GM12878 (cell line): ENCODE measurements around the gene NMRK1. TPM values are rescaled to one million over a fixed set of nuclear protein-coding genes. Genes with fewer than 3 reads are reported as not detected.

Experiments
- ATAC-seq: fragments of 200-7000 bp; cut with Tn5 transposase; 3 replicates; pipeline ENCODE4 v1.9.1; 2020; ENCODE audit warnings: mild to moderate bottlenecking, moderate library complexity
- BruUV-seq: library from RNA; stranded (reverse); fragments of 400-500 nt; replicated peaks from 2 replicates; lab custom pipeline; 2021; lab: Mats Ljungman, UMichigan
- CTCF ChIA-PET: fragments of 300-600 bp; sonication (Branson Sonifier 250); formaldehyde crosslinking; extraction: SDS; loops from one replicate; lab custom pipeline; 2021; ENCODE audit warnings: inconsistent platforms; lab: Yijun Ruan, JAX
- POLR2A ChIA-PET: fragments of 350-600 bp; formaldehyde crosslinking; extraction: SDS; loops from one replicate; lab custom pipeline; 2021; ENCODE audit warnings: inconsistent platforms; lab: Charles Lee
- RAD21 ChIA-PET: fragments of 300-600 bp; sonication (Branson Sonifier 250); formaldehyde crosslinking; loops from one replicate; lab custom pipeline; 2023; ENCODE audit warnings: antibody characterized with exemption; ENCODE audit not compliant: unreplicated experiment; lab: Charles Lee
- SMC1A ChIA-PET: fragments of 300-600 bp; sonication (Branson Sonifier 250); formaldehyde crosslinking; loops from one replicate; lab custom pipeline; 2023; ENCODE audit not compliant: unreplicated experiment, uncharacterized antibody; lab: Charles Lee
- DNase-seq: peaks from one replicate; pipeline ENCODE4 v3.0.0-alpha.2; 2011; ENCODE audit warnings: low read depth, low spot score
- FAIRE-seq: peaks from 3 replicates; lab custom pipeline; 2011; peaks lifted over from hg19 to GRCh38; lab: Jason Lieb, UNC
- H2AFZ ChIP-seq: 2 replicates; pipeline ENCODE4 v1.6.0; 2011; ENCODE audit warnings: low read depth, low read length, control low read depth; ENCODE audit not compliant: control insufficient read depth
- H3K27ac ChIP-seq: 2 replicates; pipeline ENCODE4 v1.5.1; 2011; ENCODE audit warnings: control low read depth; ENCODE audit not compliant: control insufficient read depth, insufficient read depth
- H3K27me3 ChIP-seq, 2 experiments: replicated peaks in 1 of 2; 2 replicates each; pipeline versions ENCODE4 v1.6.0 to v1.6.1; 2011; ENCODE audit warnings: low read length in 1 of 2; ENCODE audit not compliant: control insufficient read depth in 2 of 2, insufficient read depth in 2 of 2
- H3K36me3 ChIP-seq, 2 experiments: 2 replicates each; pipeline ENCODE4 v1.5.1; 2011; ENCODE audit warnings: low read length in 1 of 2; ENCODE audit not compliant: control insufficient read depth in 2 of 2, insufficient read depth in 2 of 2
- H3K4me1 ChIP-seq: 2 replicates; pipeline ENCODE4 v1.6.1; 2011; ENCODE audit warnings: mild to moderate bottlenecking, low read length, moderate library complexity, mixed read lengths; ENCODE audit not compliant: control insufficient read depth, insufficient read depth
- H3K4me2 ChIP-seq: 2 replicates; pipeline ENCODE4 v1.6.0; 2011; ENCODE audit warnings: control low read depth; ENCODE audit not compliant: control insufficient read depth, insufficient read depth
- H3K4me3 ChIP-seq: fragments of 200-600 bp; sonication (generic); 2 replicates; pipeline ENCODE4 v1.5.1; 2016
- H3K79me2 ChIP-seq: 2 replicates; pipeline ENCODE4 v1.6.0; 2011; ENCODE audit warnings: low read length; ENCODE audit not compliant: control insufficient read depth, insufficient read depth
- H3K9ac ChIP-seq: 2 replicates; pipeline ENCODE4 v1.8.0; 2011; ENCODE audit warnings: low read length, control low read depth, mixed read lengths; ENCODE audit not compliant: control insufficient read depth, insufficient read depth
- H3K9me3 ChIP-seq: replicated peaks from 3 replicates; pipeline ENCODE4 v1.5.1; 2011; ENCODE audit warnings: mild to moderate bottlenecking, low read length; ENCODE audit not compliant: control insufficient read depth, insufficient read depth
- H4K20me1 ChIP-seq: 2 replicates; pipeline ENCODE4 v1.6.0; 2011; ENCODE audit not compliant: control insufficient read depth, insufficient read depth
- KAT2A ChIP-seq: conservative IDR thresholded peaks from 2 replicates; pipeline ENCODE4 v1.6.1; 2011; ENCODE audit warnings: low read depth, low read length; ENCODE audit not compliant: control insufficient read depth
- TCF3 ChIP-seq: IDR thresholded peaks from 2 replicates; pipeline ENCODE4 v1.6.1; 2012; ENCODE audit warnings: low read depth, mild to moderate bottlenecking, low read length, borderline replicate concordance; ENCODE audit not compliant: insufficient read depth
- WGBS: methylation state at CpG from one replicate; pipeline ENCODE4 v1.1.6; 2016; ENCODE audit warnings: low lambda C conversion rate; ENCODE audit not compliant: insufficient replicate concordance, insufficient coverage; ENCODE audit errors: missing lambda C conversion rate; 5-methylcytosine and 5-hydroxymethylcytosine counted together
- in situ Hi-C: fragments of 300-500 bp; cut with MboI; formaldehyde crosslinking; loops from 9 replicates; pipeline ENCODE4 v1.14.3; 2018; ENCODE audit warnings: mixed read lengths
- intact Hi-C: fragments of 100-400 bp; cut with micrococcal nuclease; formaldehyde crosslinking; loops from one replicate; pipeline ENCODE4 v1.14.2; 2022; ENCODE audit not compliant: unreplicated experiment
- polyA plus RNA-seq, 11 experiments: library from polyadenylated mRNA; depleted of rRNA in 4 of 11; unstranded in 6 of 11; stranded (reverse) in 5 of 11; fragments of >200 nt; fragmentation: Nextera tagmentation in 4 of 11; fragmentation: Illumina TruSeq in 1 of 11; extraction: Ambion mirVana in 4 of 11; extraction: Trizol in 1 of 11; gene quantifications; 1 replicate in 1 of 11; 2 replicates in 10 of 11; pipeline versions ENCODE4 v1.2.1 to v1.2.3, GENCODE V29; 2011 to 2016; ENCODE audit warnings: inconsistent platforms in 2 of 11, missing spikeins in 2 of 11, low read depth in 1 of 11
- total RNA-seq, 4 experiments: library from RNA; depleted of rRNA in 3 of 4; stranded (reverse); fragments of >200 nt in 3 of 4; fragmentation: Illumina TruSeq in 1 of 4; extraction: Trizol in 1 of 4; gene quantifications; 2 replicates each; pipeline versions ENCODE4 v1.2.1 to v1.2.3, GENCODE V29; 2013 to 2021
- TF ChIP-seq, protein P1 (sequence below): fragments of 450-650 bp; IDR thresholded peaks from 2 replicates; pipeline ENCODE4 v1.6.1; 2016; ENCODE audit warnings: mild to moderate bottlenecking

NMRK1 gene
- total and polyA plus RNA-seq, 10 of the 15 experiments (the other 5 are each of a cell fraction or from before 2014, with no cell fraction given), result 8.4 to 17.2 (median 12.1) TPM

DNA sequence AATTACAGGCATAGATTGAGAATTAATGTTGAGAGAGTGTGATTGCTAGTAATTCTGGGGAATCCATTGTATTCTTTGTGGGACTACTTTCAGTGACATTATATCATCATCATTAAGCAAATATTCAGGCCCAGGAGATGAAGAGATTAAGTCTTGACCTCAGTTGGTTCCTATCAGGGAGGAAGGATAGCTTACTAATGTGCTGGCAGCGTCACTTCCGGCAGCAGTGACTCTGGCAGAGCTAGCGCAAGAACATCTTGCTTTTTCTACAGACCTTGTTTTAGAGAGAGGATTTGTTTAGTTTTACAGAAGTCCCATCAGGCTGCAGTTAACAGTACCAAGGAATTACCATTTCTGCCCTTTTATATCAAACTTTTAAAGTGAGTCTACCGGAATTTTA lies 20.6 kb upstream of the NMRK1 start (continued):
- no peak for TF ChIP-seq TCF3
- TF ChIP-seq, protein P1, sequence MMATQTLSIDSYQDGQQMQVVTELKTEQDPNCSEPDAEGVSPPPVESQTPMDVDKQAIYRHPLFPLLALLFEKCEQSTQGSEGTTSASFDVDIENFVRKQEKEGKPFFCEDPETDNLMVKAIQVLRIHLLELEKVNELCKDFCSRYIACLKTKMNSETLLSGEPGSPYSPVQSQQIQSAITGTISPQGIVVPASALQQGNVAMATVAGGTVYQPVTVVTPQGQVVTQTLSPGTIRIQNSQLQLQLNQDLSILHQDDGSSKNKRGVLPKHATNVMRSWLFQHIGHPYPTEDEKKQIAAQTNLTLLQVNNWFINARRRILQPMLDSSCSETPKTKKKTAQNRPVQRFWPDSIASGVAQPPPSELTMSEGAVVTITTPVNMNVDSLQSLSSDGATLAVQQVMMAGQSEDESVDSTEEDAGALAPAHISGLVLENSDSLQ, result no peak

DNA sequence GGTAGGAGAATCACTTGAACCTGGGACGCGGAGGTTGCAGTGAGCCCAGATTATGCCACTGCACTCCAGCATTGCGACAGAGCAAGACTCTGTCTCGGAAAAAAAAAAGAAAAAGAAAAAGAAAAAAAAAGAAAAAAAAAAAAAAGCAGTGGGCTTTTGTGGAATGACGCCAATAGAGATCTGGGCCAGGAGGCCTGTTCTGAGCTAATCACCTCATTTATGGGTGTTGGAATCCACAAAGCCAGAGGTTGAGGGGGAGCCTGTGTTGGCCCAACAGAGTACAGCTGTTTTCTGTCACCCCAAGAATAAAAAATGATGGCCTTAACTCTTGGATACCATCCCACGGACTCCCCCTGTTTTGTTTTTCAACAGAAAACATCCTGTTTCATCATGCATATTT lies 18.9 kb upstream of the NMRK1 start:
- ChIA-PET CTCF (no interaction called here), SMC1A (interaction anchor here (1.7 to 2.3 kb wide), 2 partner anchors 15 kb away, joined by 6 read pairs; no protein-coding TSS in a partner anchor), RAD21 (interaction anchor here (0.6 kb wide), 1 partner anchor 15 kb away, joined by 3 read pairs; no protein-coding TSS in a partner anchor), POLR2A (interaction anchor here (0.7 kb wide), 1 partner anchor 189 kb away, joined by 5 read pairs; no protein-coding TSS in a partner anchor)
- H3K27ac ChIP-seq, result no peak overlapping the region
- FAIRE-seq, result no peak
- H3K27me3 ChIP-seq, result no peaks in the 10 kb centered on the region
- TF ChIP-seq KAT2A, result no peak
- H3K9ac ChIP-seq, result no peak overlapping the region
- no peak for DNase-seq
- BruUV-seq, result no TSS peak
- H3K4me1 ChIP-seq, result no peaks in the 10 kb centered on the region
- no peak overlapping the region for H3K4me3 ChIP-seq
- H4K20me1 ChIP-seq, result no peaks in the 10 kb centered on the region; the same call in 1 of the 2 replicates
- peaks cover 0 to 4% of the 10 kb centered on the region in 2 experiments; a peak in 1 of 4 replicates for H3K36me3 ChIP-seq
- no peak for ATAC-seq
- WGBS, result 100% methylated on average over 5 of the region's 6 CpGs
- no peaks in the 10 kb centered on the region for H3K9me3 ChIP-seq
- no peak overlapping the region for H3K4me2 ChIP-seq
- in situ Hi-C loops, result no loop called here
- intact Hi-C loops, result no loop called here
- H3K79me2 ChIP-seq, result peaks cover 4% of the 10 kb centered on the region
- no peak overlapping the region for H2AFZ ChIP-seq
